HepG2 (cell line): ENCODE results near the gene KIAA0825. TPM values are rescaled to one million over a fixed set of nuclear protein-coding genes. Genes with fewer than 3 reads are reported as not detected.

Experiments used
- BCL6 ChIP-seq: IDR thresholded peaks from 2 replicates; pipeline ENCODE4 v1.6.1; 2016; ENCODE audit warnings: missing genetic modification reagents, missing compliant biosample characterization
- CHCHD3 ChIP-seq: sonication (generic); formaldehyde crosslinking; IDR thresholded peaks from 2 replicates; pipeline ENCODE4 v1.8.0; 2022; ENCODE audit warnings: mild to moderate bottlenecking, missing genetic modification reagents, moderate library complexity
- ERF ChIP-seq: IDR thresholded peaks from 2 replicates; pipeline ENCODE4 v1.6.1; 2018; ENCODE audit warnings: missing biosample characterization, missing genetic modification reagents
- HMG20B ChIP-seq: conservative IDR thresholded peaks from 2 replicates; pipeline ENCODE4 v1.6.1; 2016; ENCODE audit warnings: missing genetic modification reagents, missing compliant biosample characterization
- PRDM4 ChIP-seq: sonication (generic); formaldehyde crosslinking; IDR thresholded peaks from 2 replicates; pipeline ENCODE4 v1.9.0; 2021; ENCODE audit warnings: missing genetic modification reagents, borderline replicate concordance
- RELA ChIP-seq: sonication (generic); formaldehyde crosslinking; IDR thresholded peaks from 2 replicates; pipeline ENCODE4 v1.4.0; 2020; ENCODE audit warnings: missing genetic modification reagents
- REST ChIP-seq, 2 experiments: IDR thresholded peaks; 2 replicates each; pipeline ENCODE4 v1.6.1; 2011 to 2012; ENCODE audit warnings: low read length in 2 of 2, borderline replicate concordance in 1 of 2, low read depth in 1 of 2, mild to moderate bottlenecking in 1 of 2, moderate library complexity in 1 of 2
- RXRB ChIP-seq: IDR thresholded peaks from 2 replicates; pipeline ENCODE4 v1.6.1; 2016; ENCODE audit warnings: borderline replicate concordance, missing genetic modification reagents, missing compliant biosample characterization
- TERF1 ChIP-seq: sonication (generic); formaldehyde crosslinking; IDR thresholded peaks from 2 replicates; pipeline ENCODE4 v1.8.0; 2022; ENCODE audit warnings: mild to moderate bottlenecking, missing genetic modification reagents, moderate library complexity
- XBP1 ChIP-seq: sonication (generic); formaldehyde crosslinking; IDR thresholded peaks from 2 replicates; pipeline ENCODE4 v1.5.0; 2020; ENCODE audit warnings: missing genetic modification reagents
- ZBTB2 ChIP-seq: sonication (generic); formaldehyde crosslinking; IDR thresholded peaks from 2 replicates; pipeline ENCODE4 v1.8.0; 2022; ENCODE audit warnings: low read depth, missing genetic modification reagents
- ZNF687 ChIP-seq: sonication (generic); formaldehyde crosslinking; IDR thresholded peaks from 2 replicates; pipeline ENCODE4 v1.5.1; 2020; ENCODE audit warnings: mild to moderate bottlenecking, missing genetic modification reagents, moderate library complexity
- ZNF891 ChIP-seq: sonication (generic); formaldehyde crosslinking; IDR thresholded peaks from 2 replicates; pipeline ENCODE4 v1.5.0; 2020; ENCODE audit warnings: mild to moderate bottlenecking, missing genetic modification reagents
- polyA plus RNA-seq, 8 experiments: library from polyadenylated mRNA; depleted of rRNA in 3 of 8; stranded (reverse) in 7 of 8; unstranded in 1 of 8; fragments of >200 nt; fragmentation: Illumina TruSeq in 4 of 8; extraction: Trizol in 4 of 8; gene quantifications; 2 replicates each; pipeline versions ENCODE4 v1.2.1 to v1.2.3, GENCODE V29; 2011 to 2016; ENCODE audit warnings: low read depth in 4 of 8, missing spikeins in 1 of 8, mixed read lengths in 1 of 8; ENCODE audit not compliant: insufficient read depth in 1 of 8
- total RNA-seq, 5 experiments: library from RNA; depleted of rRNA; stranded (reverse); fragments of >200 nt; fragmentation: Illumina TruSeq; extraction: Trizol; gene quantifications; 2 replicates each; pipeline ENCODE4 v1.2.3, GENCODE V29; 2016; ENCODE audit warnings: low read depth in 1 of 5

KIAA0825 gene
- total and polyA plus RNA-seq, 2 of the 13 experiments (the other 11 are each of a cell fraction or from before 2014, with no cell fraction given), result 0.05 to 0.51 TPM

- TF ChIP-seq REST (IDR thresholded peaks at IDR 0.05; ENCODE audit: borderline replicate concordance in 1 of 2, low read depth in 1 of 2, low read length in 2 of 2), result no peak; a peak in 1 of 4 replicates
- no peak; the same call in 1 of the 2 replicates for TF ChIP-seq RELA (CRISPR knock-in tag)
- TF ChIP-seq PRDM4 (CRISPR knock-in tag), result no peak
- TF ChIP-seq HMG20B, result 0 out of 2 replicates have a peak, but pooled peaks have one; percentile 26
- TF ChIP-seq XBP1 (CRISPR knock-in tag), result 0 out of 2 replicates have a peak, but pooled peaks have one; percentile 84
- peak; percentile 57; the same call in 1 of the 2 replicates for TF ChIP-seq RXRB
- peak; percentile 62 for TF ChIP-seq BCL6 (CRISPR knock-in tag)
- TF ChIP-seq TERF1 (CRISPR knock-in tag), result no peak
- peak; percentile 92 for TF ChIP-seq ERF (CRISPR knock-in tag)
- TF ChIP-seq ZBTB2, result 0 out of 2 replicates have a peak, but pooled peaks have one; percentile 45
- peak; percentile 78; the same call in 1 of the 2 replicates for TF ChIP-seq CHCHD3 (CRISPR knock-in tag)
- peak; percentile 94 for TF ChIP-seq ZNF891 (CRISPR knock-in tag)
- peak; percentile 97 for TF ChIP-seq ZNF687 (CRISPR knock-in tag)
Observed at GRCh38 chr5:94111209-94112004, 507.0 kb downstream of the KIAA0825 start (continued).
